ENCODE data around the gene CD180.

The CD180 gene

GRCh38 chr5:67178966-67179365 lies 17.6 kb downstream of the CD180 start:
- no peak overlapping the region for H2BK120ac ChIP-seq (ENCODE audit: low read depth, low read length)
- no peak overlapping the region for H3K4me3 ChIP-seq (ENCODE audit: low read length in 2 of 2)
- H3K27ac ChIP-seq (replicated peaks; ENCODE audit: low read length): no peak overlapping the region
- H3K9me3 ChIP-seq (replicated peaks in 1 of 2; ENCODE audit: control insufficient read depth in 2 of 2, insufficient read depth in 1 of 2, low read depth in 1 of 2, low read length in 2 of 2): no peaks in the 10 kb centered on the region
- H3K18ac ChIP-seq (ENCODE audit: low read length): no peak overlapping the region
- H3K79me1 ChIP-seq (ENCODE audit: low read depth, low read length): no peaks in the 10 kb centered on the region
- H3K36me3 ChIP-seq (replicated peaks in 1 of 2; ENCODE audit: control insufficient read depth in 2 of 2, insufficient read depth in 2 of 2, low read length in 2 of 2): no peaks in the 10 kb centered on the region
- peak overlapping the region; percentile 72 for H2AFZ ChIP-seq (ENCODE audit: low read length)
- H3K4ac ChIP-seq (ENCODE audit: low read length): no peak overlapping the region
- no peak overlapping the region for H3K9ac ChIP-seq (ENCODE audit: low read depth, low read length, poor library complexity)
- H3K23ac ChIP-seq (ENCODE audit: low read depth, low read length, poor library complexity): no peak overlapping the region
- H2AK5ac ChIP-seq (ENCODE audit: low read depth, low read length): no peak overlapping the region
- no peak overlapping the region for H3K14ac ChIP-seq (ENCODE audit: low read length)
- no peak overlapping the region for H2BK15ac ChIP-seq (ENCODE audit: low read length)
- no peak overlapping the region for H4K91ac ChIP-seq (ENCODE audit: low read depth, low read length, poor library complexity)
- H3K4me1 ChIP-seq (ENCODE audit: control insufficient read depth in 2 of 2, insufficient read depth in 1 of 2, low read depth in 1 of 2, low read length in 2 of 2): peaks cover 7 to 18% of the 10 kb centered on the region in 2 donors
- DNase-seq (ENCODE audit: low spot score): no peak
- H2BK12ac ChIP-seq (ENCODE audit: low read length): no peak overlapping the region
- H4K8ac ChIP-seq (ENCODE audit: low read depth, low read length): no peak overlapping the region
- H3K4me2 ChIP-seq (ENCODE audit: insufficient read depth, low read length, poor library complexity, severe bottlenecking): no peak overlapping the region
- no CpG with 5 or more reads among the region's 7 CpGs for WGBS, 2 donors (ENCODE audit: extremely low coverage in 2 of 2, insufficient read length in 2 of 2, insufficient replicate concordance in 1 of 2)
- H3K27me3 ChIP-seq (ENCODE audit: control insufficient read depth in 3 of 3, insufficient read depth in 3 of 3, low read depth in 1 of 3, low read length in 3 of 3): no peaks in the 10 kb centered on the region
- no peak overlapping the region for H2BK5ac ChIP-seq (ENCODE audit: low read length)

DNA sequence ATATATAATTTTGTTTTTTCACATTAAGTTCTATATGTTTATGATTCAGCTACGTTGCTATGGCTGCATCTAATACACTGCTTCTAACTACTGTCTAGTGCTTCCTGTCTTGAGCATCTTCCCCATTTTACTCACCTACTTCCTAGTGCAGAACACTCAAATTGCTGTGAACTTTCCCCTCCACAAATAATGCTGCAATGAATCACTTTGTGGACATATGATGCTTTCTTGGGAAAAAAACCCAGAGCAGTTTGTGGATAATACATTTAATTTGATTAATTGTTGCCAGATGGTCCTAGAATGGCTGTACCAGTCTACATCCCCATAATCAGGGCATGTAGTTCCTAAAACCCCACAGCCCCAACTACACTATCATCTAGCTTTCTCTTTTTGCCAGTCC lies 18.5 kb downstream of the CD180 start:
- Histone ChIP-seq H2BK5ac (ENCODE audit: low read length) (no peak overlapping the region), H2AFZ (ENCODE audit: low read length) (no peak overlapping the region), H3K36me3 (replicated peaks in 1 of 2; ENCODE audit: control insufficient read depth in 2 of 2, insufficient read depth in 2 of 2, low read length in 2 of 2) (no peaks in the 10 kb centered on the region), H3K9me3 (replicated peaks in 1 of 2; ENCODE audit: control insufficient read depth in 2 of 2, insufficient read depth in 1 of 2, low read depth in 1 of 2, low read length in 2 of 2) (no peaks in the 10 kb centered on the region), H3K14ac (ENCODE audit: low read length) (no peak overlapping the region), H2BK12ac (ENCODE audit: low read length) (no peak overlapping the region), H3K4me3 (ENCODE audit: low read length in 2 of 2) (no peak overlapping the region), H3K9ac (ENCODE audit: low read depth, low read length, poor library complexity) (no peak overlapping the region), H3K27ac (replicated peaks; ENCODE audit: low read length) (no peak overlapping the region), H3K27me3 (ENCODE audit: control insufficient read depth in 3 of 3, insufficient read depth in 3 of 3, low read depth in 1 of 3, low read length in 3 of 3) (no peaks in the 10 kb centered on the region), H2BK120ac (ENCODE audit: low read depth, low read length) (no peak overlapping the region), H3K4me2 (ENCODE audit: insufficient read depth, low read length, poor library complexity, severe bottlenecking) (no peak overlapping the region), H3K79me1 (ENCODE audit: low read depth, low read length) (no peaks in the 10 kb centered on the region), H4K8ac (ENCODE audit: low read depth, low read length) (no peak overlapping the region), H3K18ac (ENCODE audit: low read length) (no peak overlapping the region), H3K4me1 (ENCODE audit: control insufficient read depth in 2 of 2, insufficient read depth in 1 of 2, low read depth in 1 of 2, low read length in 2 of 2) (peaks cover 7 to 18% of the 10 kb centered on the region in 2 donors), H2BK15ac (ENCODE audit: low read length) (no peak overlapping the region), H3K23ac (ENCODE audit: low read depth, low read length, poor library complexity) (no peak overlapping the region), H3K4ac (ENCODE audit: low read length) (no peak overlapping the region), H4K91ac (ENCODE audit: low read depth, low read length, poor library complexity) (no peak overlapping the region), H2AK5ac (ENCODE audit: low read depth, low read length) (no peak overlapping the region)
- no CpG with 5 or more reads among the region's 1 CpG for WGBS, 2 donors (ENCODE audit: extremely low coverage in 2 of 2, insufficient read length in 2 of 2, insufficient replicate concordance in 1 of 2)
- no peak for DNase-seq (ENCODE audit: low spot score)

- no peaks in the 10 kb centered on the region for H3K36me3 ChIP-seq (replicated peaks in 1 of 2; ENCODE audit: control insufficient read depth in 2 of 2, insufficient read depth in 2 of 2, low read length in 2 of 2)
- no peak overlapping the region for H2BK15ac ChIP-seq (ENCODE audit: low read length)
These were observed 19.7 kb downstream of the CD180 start for GRCh38 chr5:67176936-67177335.

GRCh38 chr5:67173959-67174358 lies 22.6 kb downstream of the CD180 start:
- Histone ChIP-seq H3K4me1 (ENCODE audit: control insufficient read depth in 2 of 2, insufficient read depth in 1 of 2, low read depth in 1 of 2, low read length in 2 of 2) (no peaks in the 10 kb centered on the region), H3K18ac (ENCODE audit: low read length) (no peak overlapping the region), H3K4me2 (ENCODE audit: insufficient read depth, low read length, poor library complexity, severe bottlenecking) (no peak overlapping the region), H3K9me3 (replicated peaks in 1 of 2; ENCODE audit: control insufficient read depth in 2 of 2, insufficient read depth in 1 of 2, low read depth in 1 of 2, low read length in 2 of 2) (no peaks in the 10 kb centered on the region), H2BK120ac (ENCODE audit: low read depth, low read length) (no peak overlapping the region), H4K8ac (ENCODE audit: low read depth, low read length) (no peak overlapping the region), H3K27me3 (ENCODE audit: control insufficient read depth in 3 of 3, insufficient read depth in 3 of 3, low read depth in 1 of 3, low read length in 3 of 3) (no peaks in the 10 kb centered on the region), H3K23ac (ENCODE audit: low read depth, low read length, poor library complexity) (no peak overlapping the region), H3K36me3 (replicated peaks in 1 of 2; ENCODE audit: control insufficient read depth in 2 of 2, insufficient read depth in 2 of 2, low read length in 2 of 2) (no peaks in the 10 kb centered on the region), H2BK15ac (ENCODE audit: low read length) (no peak overlapping the region), H2AFZ (ENCODE audit: low read length) (no peak overlapping the region), H3K79me1 (ENCODE audit: low read depth, low read length) (no peaks in the 10 kb centered on the region), H3K9ac (ENCODE audit: low read depth, low read length, poor library complexity) (no peak overlapping the region), H3K27ac (replicated peaks; ENCODE audit: low read length) (no peak overlapping the region), H3K4ac (ENCODE audit: low read length) (no peak overlapping the region), H2AK5ac (ENCODE audit: low read depth, low read length) (no peak overlapping the region), H2BK5ac (ENCODE audit: low read length) (no peak overlapping the region), H4K91ac (ENCODE audit: low read depth, low read length, poor library complexity) (no peak overlapping the region), H3K14ac (ENCODE audit: low read length) (no peak overlapping the region), H3K4me3 (ENCODE audit: low read length in 2 of 2) (no peak overlapping the region), H2BK12ac (ENCODE audit: low read length) (no peak overlapping the region)
- no peak for DNase-seq (ENCODE audit: low spot score)
- WGBS, 2 donors (ENCODE audit: extremely low coverage in 2 of 2, insufficient read length in 2 of 2, insufficient replicate concordance in 1 of 2): no CpG with 5 or more reads among the region's 1 CpG

More at GRCh38 chr5:67176936-67177335, 19.7 kb downstream of the CD180 start:
- H2AFZ ChIP-seq (ENCODE audit: low read length): no peak overlapping the region
- no peaks in the 10 kb centered on the region for H3K79me1 ChIP-seq (ENCODE audit: low read depth, low read length)
- H3K9me3 ChIP-seq (replicated peaks in 1 of 2; ENCODE audit: control insufficient read depth in 2 of 2, insufficient read depth in 1 of 2, low read depth in 1 of 2, low read length in 2 of 2): no peaks in the 10 kb centered on the region
- H2BK5ac ChIP-seq (ENCODE audit: low read length): no peak overlapping the region
- H3K4me2 ChIP-seq (ENCODE audit: insufficient read depth, low read length, poor library complexity, severe bottlenecking): no peak overlapping the region
- no peak overlapping the region for H2BK12ac ChIP-seq (ENCODE audit: low read length)
- no peak overlapping the region for H3K27ac ChIP-seq (replicated peaks; ENCODE audit: low read length)
- H3K14ac ChIP-seq (ENCODE audit: low read length): no peak overlapping the region
- H3K9ac ChIP-seq (ENCODE audit: low read depth, low read length, poor library complexity): no peak overlapping the region
- no peak overlapping the region for H3K4ac ChIP-seq (ENCODE audit: low read length)
- no peak for DNase-seq (ENCODE audit: low spot score)
- H4K8ac ChIP-seq (ENCODE audit: low read depth, low read length): no peak overlapping the region
- H4K91ac ChIP-seq (ENCODE audit: low read depth, low read length, poor library complexity): no peak overlapping the region
- H3K4me1 ChIP-seq (ENCODE audit: control insufficient read depth in 2 of 2, insufficient read depth in 1 of 2, low read depth in 1 of 2, low read length in 2 of 2): peaks cover 5 to 11% of the 10 kb centered on the region in 2 donors
- no peak overlapping the region for H3K4me3 ChIP-seq (ENCODE audit: low read length in 2 of 2)
- H3K27me3 ChIP-seq (ENCODE audit: control insufficient read depth in 3 of 3, insufficient read depth in 3 of 3, low read depth in 1 of 3, low read length in 3 of 3): no peaks in the 10 kb centered on the region
- H3K18ac ChIP-seq (ENCODE audit: low read length): no peak overlapping the region
- H3K23ac ChIP-seq (ENCODE audit: low read depth, low read length, poor library complexity): no peak overlapping the region
- no peak overlapping the region for H2AK5ac ChIP-seq (ENCODE audit: low read depth, low read length)
- no peak overlapping the region for H2BK120ac ChIP-seq (ENCODE audit: low read depth, low read length)
